ENCODE data around the gene DIPK1B.

Gene DIPK1B

DNA sequence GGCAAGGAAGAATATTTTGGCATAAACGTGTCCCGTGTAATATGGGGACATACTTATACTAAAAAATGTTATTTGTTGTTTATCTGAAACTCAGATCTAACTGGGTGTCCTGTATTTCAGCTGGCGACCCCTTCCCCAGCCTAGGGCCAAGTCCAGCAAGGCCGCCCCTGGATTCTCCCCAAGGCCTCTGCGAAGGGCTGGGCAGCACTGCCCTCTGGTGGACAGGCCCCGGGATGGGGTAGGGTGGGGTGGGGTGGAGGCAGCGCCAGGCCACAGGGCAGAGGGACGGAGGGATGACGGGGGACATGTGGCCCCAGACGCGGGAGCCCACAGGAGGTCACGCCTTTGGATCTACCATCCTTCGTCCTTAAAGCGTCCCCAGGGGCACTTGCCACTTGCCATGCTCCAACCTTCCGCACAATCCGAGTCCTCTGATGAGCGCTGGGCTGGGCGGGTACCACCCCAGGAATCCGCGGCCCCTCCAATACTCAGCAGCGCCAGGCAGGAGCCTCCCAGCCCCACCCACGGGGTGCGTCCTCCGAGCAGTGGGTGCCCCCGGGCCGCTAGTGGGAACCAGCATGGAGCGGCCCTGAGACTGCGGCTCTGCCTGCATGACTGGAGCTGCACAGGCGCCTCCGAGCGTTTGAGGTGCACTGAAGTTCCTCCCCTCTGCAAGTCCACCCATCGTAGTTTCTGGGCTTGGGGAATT, 18.1 kb upstream of the DIPK1B start:
- TF ChIP-seq, protein P1, sequence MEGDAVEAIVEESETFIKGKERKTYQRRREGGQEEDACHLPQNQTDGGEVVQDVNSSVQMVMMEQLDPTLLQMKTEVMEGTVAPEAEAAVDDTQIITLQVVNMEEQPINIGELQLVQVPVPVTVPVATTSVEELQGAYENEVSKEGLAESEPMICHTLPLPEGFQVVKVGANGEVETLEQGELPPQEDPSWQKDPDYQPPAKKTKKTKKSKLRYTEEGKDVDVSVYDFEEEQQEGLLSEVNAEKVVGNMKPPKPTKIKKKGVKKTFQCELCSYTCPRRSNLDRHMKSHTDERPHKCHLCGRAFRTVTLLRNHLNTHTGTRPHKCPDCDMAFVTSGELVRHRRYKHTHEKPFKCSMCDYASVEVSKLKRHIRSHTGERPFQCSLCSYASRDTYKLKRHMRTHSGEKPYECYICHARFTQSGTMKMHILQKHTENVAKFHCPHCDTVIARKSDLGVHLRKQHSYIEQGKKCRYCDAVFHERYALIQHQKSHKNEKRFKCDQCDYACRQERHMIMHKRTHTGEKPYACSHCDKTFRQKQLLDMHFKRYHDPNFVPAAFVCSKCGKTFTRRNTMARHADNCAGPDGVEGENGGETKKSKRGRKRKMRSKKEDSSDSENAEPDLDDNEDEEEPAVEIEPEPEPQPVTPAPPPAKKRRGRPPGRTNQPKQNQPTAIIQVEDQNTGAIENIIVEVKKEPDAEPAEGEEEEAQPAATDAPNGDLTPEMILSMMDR (IDR thresholded peaks at IDR 0.05; ENCODE audit: extremely low read depth, missing control alignments) = peak; percentile 44
- DNase-seq (ENCODE audit: low spot score) = peak; percentile 82

GRCh38 chr9:136694872-136695247, 17.5 kb upstream of the DIPK1B start:
- TF ChIP-seq, protein P1 (IDR thresholded peaks at IDR 0.05; ENCODE audit: extremely low read depth, missing control alignments) = no peak
- no peak for DNase-seq (ENCODE audit: low spot score)

DNA sequence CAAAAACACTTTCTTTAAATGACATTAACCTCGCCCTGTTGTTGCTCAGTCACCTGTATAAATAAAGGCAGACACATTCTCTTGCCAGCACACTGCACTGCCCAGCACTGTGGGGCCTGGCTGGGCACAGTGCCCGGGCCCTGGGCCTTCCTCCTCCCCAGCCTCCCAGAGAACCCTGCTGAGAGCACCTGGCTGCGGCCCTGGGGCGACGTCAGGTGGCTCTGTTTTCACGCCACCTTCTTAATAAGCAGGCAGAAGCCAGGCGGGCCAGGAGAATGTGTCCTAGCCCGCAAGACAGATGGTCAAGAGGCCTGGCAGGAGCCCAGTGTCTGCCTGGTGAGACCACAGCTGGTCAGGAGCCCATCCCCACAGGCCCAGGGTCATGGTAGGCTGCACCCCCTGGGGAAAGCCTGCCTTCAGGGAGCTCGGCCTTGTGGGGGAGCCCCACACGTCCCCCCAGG, 16.9 kb upstream of the DIPK1B start:
- no peak for DNase-seq (ENCODE audit: low spot score)

DNA sequence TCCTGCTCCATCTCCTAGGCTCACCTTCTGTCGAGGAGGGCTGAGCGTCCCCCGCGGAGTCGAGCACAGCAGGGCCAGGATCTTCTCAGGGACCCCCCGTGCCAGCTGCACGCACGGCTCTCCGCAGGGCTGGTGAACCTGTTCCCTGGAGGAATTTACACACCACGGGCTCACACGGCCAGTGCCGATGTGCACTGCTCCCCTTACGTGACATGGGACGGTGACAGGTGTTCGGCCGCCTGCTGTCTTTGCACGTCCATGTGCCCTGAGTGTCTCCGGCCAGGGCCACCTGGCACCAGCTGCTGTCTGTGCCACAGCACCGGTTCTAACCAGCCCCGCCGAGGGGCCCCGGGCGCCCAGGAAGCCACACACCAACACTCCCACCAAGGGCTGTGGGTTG, 16.4 kb upstream of the DIPK1B start:
- TF ChIP-seq, protein P1 (IDR thresholded peaks at IDR 0.05; ENCODE audit: extremely low read depth, missing control alignments) = no peak
- no peak for DNase-seq (ENCODE audit: low spot score)

More for the DNA sequence above, 16.9 kb upstream of the DIPK1B start:
- TF ChIP-seq, protein P1 (IDR thresholded peaks at IDR 0.05; ENCODE audit: extremely low read depth, missing control alignments) = no peak

DNA sequence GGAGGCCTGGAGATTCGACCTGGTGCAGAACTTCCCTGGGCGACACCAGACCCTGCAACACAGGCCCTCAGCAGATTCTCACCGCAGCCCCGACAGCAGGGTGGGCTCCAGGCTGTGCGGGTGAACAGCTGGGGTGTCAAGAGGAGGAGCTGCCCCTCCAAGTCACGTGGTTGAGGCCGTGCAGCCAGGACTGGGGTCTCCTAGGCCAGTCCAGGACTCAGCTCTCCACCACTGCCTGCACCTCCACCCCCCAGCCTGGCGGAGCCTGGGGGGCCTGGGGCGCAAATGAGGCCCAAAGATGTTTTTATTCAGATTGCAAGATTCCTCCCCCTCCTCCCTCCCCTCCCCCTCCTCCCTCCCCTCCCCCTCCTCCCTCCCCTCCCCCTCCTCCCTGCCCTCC, 15.9 kb upstream of the DIPK1B start:
- TF ChIP-seq, protein P1 (IDR thresholded peaks at IDR 0.05; ENCODE audit: extremely low read depth, missing control alignments) = no peak

GRCh38 chr9:136697146-136697820, 15.1 kb upstream of the DIPK1B start:
- DNase-seq (ENCODE audit: low spot score) = no peak

More for the DNA sequence above, 15.9 kb upstream of the DIPK1B start:
- no peak for DNase-seq (ENCODE audit: low spot score)

More at GRCh38 chr9:136697146-136697820, 15.1 kb upstream of the DIPK1B start:
- TF ChIP-seq, protein P1 (IDR thresholded peaks at IDR 0.05; ENCODE audit: extremely low read depth, missing control alignments) = no peak
